PC-3 (cell line): ENCODE results near the gene PLXND1. TPM values are rescaled to one million over a fixed set of nuclear protein-coding genes. Genes with fewer than 3 reads are reported as not detected.
"Not testable (repeated sequence)": the region's sequence is repeated elsewhere in the genome, so short reads cannot be mapped to it uniquely, and the experiment has no call there.

ENCODE experiments used
- ATAC-seq: fragments of 200-7000 bp; cut with Tn5 transposase; 2 replicates; pipeline ENCODE4 v1.9.1; 2020; ENCODE audit warnings: mild to moderate bottlenecking, moderate library complexity
- BruUV-seq: library from RNA; stranded (reverse); fragments of 400-500 nt; replicated peaks from 2 replicates; lab custom pipeline; 2021; lab: Mats Ljungman, UMichigan
- CTCF ChIA-PET: fragments of 300-600 bp; sonication (Branson Sonifier 250); formaldehyde crosslinking; loops from one replicate; lab custom pipeline; 2022; ENCODE audit warnings: antibody characterized with exemption; lab: Charles Lee
- POLR2A ChIA-PET: fragments of 300-600 bp; sonication (Branson Sonifier 250); formaldehyde crosslinking; loops from one replicate; lab custom pipeline; 2022; ENCODE audit warnings: antibody characterized with exemption; ENCODE audit not compliant: unreplicated experiment; lab: Charles Lee
- DNase-seq: peaks from one replicate; pipeline ENCODE4 v3.0.0-alpha.2; 2015
- H2AFZ ChIP-seq: fragments of 300-600 bp; sonication (generic); 2 replicates; pipeline ENCODE4 v1.6.0; 2016; ENCODE audit warnings: antibody characterized with exemption, low read length
- H3F3A ChIP-seq: fragments of 300-600 bp; sonication (generic); one replicate; pipeline ENCODE4 v1.6.0; 2017; ENCODE audit warnings: antibody characterized with exemption, low read length, control low read depth, mild to moderate bottlenecking; ENCODE audit not compliant: unreplicated experiment
- H3K27ac ChIP-seq: fragments of 300-600 bp; sonication (generic); 2 replicates; pipeline ENCODE4 v1.5.1; 2016; ENCODE audit warnings: mild to moderate bottlenecking, low read length
- H3K27me3 ChIP-seq: fragments of 300-600 bp; sonication (generic); 2 replicates; pipeline ENCODE4 v1.6.1; 2016; ENCODE audit warnings: low read length, mixed read lengths
- H3K36me3 ChIP-seq: fragments of 300-600 bp; sonication (generic); 2 replicates; pipeline ENCODE4 v1.6.1; 2016; ENCODE audit warnings: low read depth, mixed run types, low read length, mixed read lengths
- H3K4me1 ChIP-seq: fragments of 300-600 bp; sonication (generic); 2 replicates; pipeline ENCODE4 v1.5.1; 2016; ENCODE audit warnings: low read length; ENCODE audit not compliant: insufficient read depth
- H3K4me2 ChIP-seq: fragments of 300-600 bp; sonication (generic); 2 replicates; pipeline ENCODE4 v1.6.0; 2016; ENCODE audit warnings: low read length
- H3K4me3 ChIP-seq: fragments of 300-600 bp; sonication (generic); 2 replicates; pipeline ENCODE4 v1.5.1; 2016; ENCODE audit warnings: mild to moderate bottlenecking, low read length, mixed read lengths
- H3K79me2 ChIP-seq: fragments of 300-600 bp; sonication (generic); 2 replicates; pipeline ENCODE4 v1.6.1; 2017; ENCODE audit warnings: low read length, mixed read lengths
- H3K9ac ChIP-seq: fragments of 300-600 bp; sonication (generic); 2 replicates; pipeline ENCODE4 v1.6.0; 2016; ENCODE audit warnings: mild to moderate bottlenecking, low read length
- H3K9me2 ChIP-seq: fragments of 300-600 bp; sonication (generic); replicated peaks from 2 replicates; pipeline ENCODE4 v1.6.1; 2016; ENCODE audit warnings: mixed run types, low read length, mixed read lengths
- H3K9me3 ChIP-seq: fragments of 300-600 bp; sonication (generic); 2 replicates; pipeline ENCODE4 v1.6.1; 2016; ENCODE audit warnings: low read length, mixed read lengths
- H4K20me1 ChIP-seq: fragments of 300-600 bp; sonication (generic); 2 replicates; pipeline ENCODE4 v1.6.1; 2016; ENCODE audit warnings: low read length, mixed read lengths
- EZH2 ChIP-seq: fragments of 300-600 bp; sonication (generic); IDR thresholded peaks from one replicate; pipeline ENCODE4 v1.6.1; 2017; ENCODE audit warnings: antibody characterized with exemption, mild to moderate bottlenecking, low read length; ENCODE audit not compliant: unreplicated experiment
- EZH2phosphoT487 ChIP-seq: fragments of 300-600 bp; sonication (generic); IDR thresholded peaks from 2 replicates; pipeline ENCODE4 v1.6.1; 2018; ENCODE audit warnings: mild to moderate bottlenecking, antibody characterized with exemption, low read length, borderline replicate concordance
- intact Hi-C: fragments of 100-400 bp; cut with micrococcal nuclease; formaldehyde crosslinking; loops from 2 replicates; pipeline ENCODE4 v1.9.0; 2023
- total RNA-seq: library from RNA; depleted of rRNA; stranded (reverse); fragments of >200 nt; gene quantifications from 2 replicates; pipeline ENCODE4 v1.2.3, GENCODE V29; 2014
- TF ChIP-seq, protein P1 (sequence below): fragments of 300-600 bp; sonication (generic); conservative IDR thresholded peaks from 2 replicates; pipeline ENCODE4 v1.5.1; 2017; ENCODE audit warnings: antibody characterized with exemption, low read depth, mild to moderate bottlenecking, low read length

Gene PLXND1
- total RNA-seq, 1 experiment from 2014 or later = 19.2 TPM

DNA sequence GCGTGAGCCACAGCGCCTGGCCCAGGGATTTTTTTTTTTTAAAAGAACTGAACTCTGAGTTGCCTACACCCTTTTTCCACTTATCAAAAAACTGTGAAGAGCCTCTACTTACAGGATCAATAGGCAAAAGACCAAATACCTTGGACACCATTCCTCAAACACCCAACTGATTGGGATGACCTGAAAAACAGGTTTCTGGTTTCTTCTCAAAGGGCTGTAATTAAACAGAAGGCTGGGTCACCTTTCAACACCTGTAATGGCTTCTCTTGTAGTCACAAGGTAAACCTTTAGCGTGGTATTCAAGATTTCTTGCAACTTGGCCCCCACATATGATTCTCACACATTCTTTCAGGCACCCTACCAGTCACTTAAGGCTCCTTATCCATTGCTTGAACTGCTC is 38.4 kb upstream of the PLXND1 start:
- TF ChIP-seq EZH2 = no peak
- TF ChIP-seq, protein P1, sequence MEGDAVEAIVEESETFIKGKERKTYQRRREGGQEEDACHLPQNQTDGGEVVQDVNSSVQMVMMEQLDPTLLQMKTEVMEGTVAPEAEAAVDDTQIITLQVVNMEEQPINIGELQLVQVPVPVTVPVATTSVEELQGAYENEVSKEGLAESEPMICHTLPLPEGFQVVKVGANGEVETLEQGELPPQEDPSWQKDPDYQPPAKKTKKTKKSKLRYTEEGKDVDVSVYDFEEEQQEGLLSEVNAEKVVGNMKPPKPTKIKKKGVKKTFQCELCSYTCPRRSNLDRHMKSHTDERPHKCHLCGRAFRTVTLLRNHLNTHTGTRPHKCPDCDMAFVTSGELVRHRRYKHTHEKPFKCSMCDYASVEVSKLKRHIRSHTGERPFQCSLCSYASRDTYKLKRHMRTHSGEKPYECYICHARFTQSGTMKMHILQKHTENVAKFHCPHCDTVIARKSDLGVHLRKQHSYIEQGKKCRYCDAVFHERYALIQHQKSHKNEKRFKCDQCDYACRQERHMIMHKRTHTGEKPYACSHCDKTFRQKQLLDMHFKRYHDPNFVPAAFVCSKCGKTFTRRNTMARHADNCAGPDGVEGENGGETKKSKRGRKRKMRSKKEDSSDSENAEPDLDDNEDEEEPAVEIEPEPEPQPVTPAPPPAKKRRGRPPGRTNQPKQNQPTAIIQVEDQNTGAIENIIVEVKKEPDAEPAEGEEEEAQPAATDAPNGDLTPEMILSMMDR = no peak
- no peak for TF ChIP-seq EZH2phosphoT487
- DNase-seq = no peak
- no peak overlapping the region for H2AFZ ChIP-seq
- no peaks in the 10 kb centered on the region for H3K9me3 ChIP-seq
- no peaks in the 10 kb centered on the region for H3K9me2 ChIP-seq
- no peak for ATAC-seq
- H3K4me3 ChIP-seq = no peak overlapping the region
- H3K4me1 ChIP-seq = peaks cover 2% of the 10 kb centered on the region; the same call in 1 of the 2 replicates
- no peaks in the 10 kb centered on the region for H3K79me2 ChIP-seq
- H3K9ac ChIP-seq = no peak overlapping the region
- no peaks in the 10 kb centered on the region for H4K20me1 ChIP-seq
- CTCF ChIA-PET = no interaction called here
- no peaks in the 10 kb centered on the region for H3F3A ChIP-seq
- no peaks in the 10 kb centered on the region for H3K36me3 ChIP-seq
- intact Hi-C loops = no loop called here
- POLR2A ChIA-PET = no interaction called here
- no peak overlapping the region for H3K27ac ChIP-seq
- BruUV-seq = no TSS peak
- no peaks in the 10 kb centered on the region for H3K27me3 ChIP-seq
- no peak overlapping the region for H3K4me2 ChIP-seq

DNA sequence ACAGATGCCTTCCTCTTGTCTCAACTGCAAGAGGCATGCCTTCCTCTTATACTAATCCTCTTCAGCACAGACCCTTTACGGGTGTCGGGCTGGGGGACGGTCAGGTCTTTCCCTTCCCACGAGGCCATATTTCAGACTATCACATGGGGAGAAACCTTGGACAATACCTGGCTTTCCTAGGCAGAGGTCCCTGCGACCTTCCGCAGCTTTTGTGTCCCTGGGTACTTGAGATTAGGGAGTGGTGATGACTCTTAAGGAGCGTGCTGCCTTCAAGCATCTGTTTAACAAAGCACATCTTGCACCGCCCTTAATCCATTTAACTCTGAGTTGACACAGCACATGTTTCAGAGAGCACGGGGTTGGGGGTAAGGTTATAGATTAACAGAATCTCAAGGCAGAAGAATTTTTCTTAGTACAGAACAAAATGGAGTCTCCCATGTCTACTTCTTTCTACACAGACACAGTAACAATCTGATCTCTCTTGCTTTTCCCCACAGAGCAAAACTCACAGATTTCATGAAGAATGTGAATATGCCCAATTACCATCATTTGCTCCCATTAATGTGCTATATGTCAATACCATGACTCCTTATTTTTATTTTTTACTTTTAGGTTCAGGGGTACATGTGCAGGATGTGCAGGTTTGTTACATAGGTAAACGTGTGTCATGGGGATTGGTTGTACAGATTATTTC is 35.2 kb upstream of the PLXND1 start:
- POLR2A ChIA-PET, ATAC-seq, H4K20me1 ChIP-seq, BruUV-seq, H3K27ac ChIP-seq, H2AFZ ChIP-seq, H3K27me3 ChIP-seq, H3F3A ChIP-seq, H3K9me2 ChIP-seq, H3K36me3 ChIP-seq, intact Hi-C loops, H3K79me2 ChIP-seq, H3K4me1 ChIP-seq, H3K4me3 ChIP-seq, DNase-seq, CTCF ChIA-PET, H3K9me3 ChIP-seq, H3K4me2 ChIP-seq, H3K9ac ChIP-seq: not testable (repeated sequence)

DNA sequence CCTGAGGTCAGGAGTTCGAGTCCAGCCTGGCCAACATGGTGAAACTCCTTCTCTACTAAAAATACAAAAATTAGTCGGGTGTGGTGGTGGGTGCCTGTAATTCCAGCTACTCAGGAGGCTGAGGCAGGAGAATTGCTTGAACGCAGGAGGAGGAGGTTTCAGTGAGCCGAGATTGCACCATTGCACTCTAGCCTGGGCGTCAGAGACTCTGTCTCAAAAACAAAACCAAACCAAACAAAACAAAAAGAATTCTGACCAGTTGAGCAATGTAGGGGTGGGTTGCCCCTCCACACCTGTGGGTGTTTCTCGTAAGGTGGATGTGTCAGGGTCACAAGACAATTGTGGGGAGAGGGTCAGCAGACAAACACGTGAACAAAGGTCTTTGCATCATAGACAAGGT is 34.5 kb upstream of the PLXND1 start:
- H3K36me3 ChIP-seq, CTCF ChIA-PET, H3K9me2 ChIP-seq, H3F3A ChIP-seq, DNase-seq, POLR2A ChIA-PET, BruUV-seq, H3K4me3 ChIP-seq, H3K79me2 ChIP-seq, H3K9ac ChIP-seq, ATAC-seq, H3K4me2 ChIP-seq, H4K20me1 ChIP-seq, H3K27ac ChIP-seq, H3K9me3 ChIP-seq, intact Hi-C loops, H3K4me1 ChIP-seq, H3K27me3 ChIP-seq, H2AFZ ChIP-seq: not testable (repeated sequence)

GRCh38 chr3:129638481-129638880 is 32.0 kb upstream of the PLXND1 start:
- Histone ChIP-seq H3K9ac (no peak overlapping the region), H3K9me3 (0 out of 2 replicates have a peak, but pooled peaks cover 6% of the 10 kb centered on the region), H3F3A (no peaks in the 10 kb centered on the region), H3K79me2 (no peaks in the 10 kb centered on the region), H2AFZ (no peak overlapping the region), H3K27ac (no peak overlapping the region), H3K4me1 (no peaks in the 10 kb centered on the region), H3K4me3 (no peak overlapping the region), H3K36me3 (no peaks in the 10 kb centered on the region), H3K9me2 (no peaks in the 10 kb centered on the region), H4K20me1 (no peaks in the 10 kb centered on the region), H3K4me2 (no peak overlapping the region), H3K27me3 (no peaks in the 10 kb centered on the region)
- POLR2A ChIA-PET = no interaction called here
- TF ChIP-seq EZH2phosphoT487 (no peak), EZH2 (no peak)
- TF ChIP-seq, protein P1 = no peak
- CTCF ChIA-PET = interaction anchor here (0.6 kb wide), 1 partner anchor 303 kb away, joined by 3 read pairs; no protein-coding TSS in a partner anchor
- DNase-seq (no peak), ATAC-seq (no peak)
- no TSS peak for BruUV-seq
- intact Hi-C loops = no loop called here
